Esophagus squamous epithelium (tissue), 4 donors: ENCODE data around the gene ARHGEF1.

Experiments
- CTCF ChIP-seq, 6 experiments: fragments of 450-650 bp in 4 of 6; fragments of 200-600 bp in 2 of 6; sonication (generic) in 2 of 6; IDR thresholded peaks; one replicate each; pipeline ENCODE4 v1.5.1; 2016 to 2019; ENCODE audit warnings: antibody characterized with exemption in 6 of 6, mild to moderate bottlenecking in 4 of 6, moderate library complexity in 4 of 6
- POLR2A ChIP-seq, 4 donors: fragments of 450-650 bp; IDR thresholded peaks; one replicate each; pipeline ENCODE4 v1.6.1; 2017; ENCODE audit warnings: antibody characterized with exemption in 4 of 4, mild to moderate bottlenecking in 4 of 4, moderate library complexity in 3 of 4

GRCh38 chr19:41872775-41873647, 10.0 kb upstream of the ARHGEF1 start:
- peak; percentile 39 to 74 (median 68) for TF ChIP-seq CTCF (IDR thresholded peaks at IDR 0.05)
- TF ChIP-seq POLR2A (IDR thresholded peaks at IDR 0.05) = no peak
